Mesodermal cell (in vitro differentiated cells): ENCODE data around the gene PDCD2L.
"Not testable (repeated sequence)": the region's sequence is repeated elsewhere in the genome, so short reads cannot be mapped to it uniquely, and the experiment has no call there.

ENCODE experiments used
- H3K27ac ChIP-seq: 2 replicates; pipeline ENCODE4 v1.7.0; 2013; ENCODE audit warnings: mild to moderate bottlenecking, low read depth, low read length, moderate library complexity; ENCODE audit not compliant: severe bottlenecking
- H3K36me3 ChIP-seq: 2 replicates; pipeline ENCODE4 v1.7.1; 2013; ENCODE audit warnings: mild to moderate bottlenecking, low read length, moderate library complexity; ENCODE audit not compliant: control insufficient read depth, insufficient read depth
- H3K4me1 ChIP-seq: one replicate; pipeline ENCODE4 v1.7.1; 2013; ENCODE audit warnings: mild to moderate bottlenecking, low read length; ENCODE audit not compliant: insufficient read depth, control insufficient read depth, poor library complexity, severe bottlenecking
- H3K4me3 ChIP-seq: 2 replicates; pipeline ENCODE4 v1.7.0; 2013; ENCODE audit warnings: low read length, control low read depth, mild to moderate bottlenecking; ENCODE audit not compliant: insufficient read depth, poor library complexity, severe bottlenecking; ENCODE audit errors: extremely low read depth
- H3K9me3 ChIP-seq: 2 replicates; pipeline ENCODE4 v1.7.1; 2013; ENCODE audit warnings: mild to moderate bottlenecking, low read length, moderate library complexity; ENCODE audit not compliant: control insufficient read depth
- WGBS, 2 experiments: methylation state at CpG; one replicate each; pipeline ENCODE4 v1.1.5; 2013; ENCODE audit warnings: missing lambda C conversion rate in 2 of 2; ENCODE audit not compliant: insufficient coverage in 2 of 2; 5-methylcytosine and 5-hydroxymethylcytosine counted together

PDCD2L gene

GRCh38 chr19:34375598-34375997 is 28.6 kb upstream of the PDCD2L start:
- WGBS, 2 experiments, result 87 to 92% methylated on average over 7 to 8 of the region's 8 CpGs
- Histone ChIP-seq H3K4me1 (no peaks in the 10 kb centered on the region), H3K9me3 (no peaks in the 10 kb centered on the region), H3K4me3 (no peak overlapping the region), H3K27ac (no peak overlapping the region), H3K36me3 (peaks cover 71% of the 10 kb centered on the region)

GRCh38 chr19:34380639-34381241 is 23.5 kb upstream of the PDCD2L start:
- peaks cover 90% of the 10 kb centered on the region for H3K36me3 ChIP-seq
- no peak overlapping the region for H3K27ac ChIP-seq
- H3K4me3 ChIP-seq, result no peak overlapping the region
- 94 to 100% methylated on average over 3 to 4 of the region's 5 CpGs for WGBS, 2 experiments
- no peaks in the 10 kb centered on the region for H3K9me3 ChIP-seq
- no peaks in the 10 kb centered on the region for H3K4me1 ChIP-seq

GRCh38 chr19:34381399-34382251 is 22.6 kb upstream of the PDCD2L start:
- Histone ChIP-seq H3K9me3 (no peaks in the 10 kb centered on the region), H3K36me3 (peaks cover 90% of the 10 kb centered on the region), H3K4me1 (no peaks in the 10 kb centered on the region), H3K4me3 (no peak overlapping the region), H3K27ac (no peak overlapping the region)
- 95 to 98% methylated on average over 9 to 13 of the region's 14 CpGs for WGBS, 2 experiments

DNA sequence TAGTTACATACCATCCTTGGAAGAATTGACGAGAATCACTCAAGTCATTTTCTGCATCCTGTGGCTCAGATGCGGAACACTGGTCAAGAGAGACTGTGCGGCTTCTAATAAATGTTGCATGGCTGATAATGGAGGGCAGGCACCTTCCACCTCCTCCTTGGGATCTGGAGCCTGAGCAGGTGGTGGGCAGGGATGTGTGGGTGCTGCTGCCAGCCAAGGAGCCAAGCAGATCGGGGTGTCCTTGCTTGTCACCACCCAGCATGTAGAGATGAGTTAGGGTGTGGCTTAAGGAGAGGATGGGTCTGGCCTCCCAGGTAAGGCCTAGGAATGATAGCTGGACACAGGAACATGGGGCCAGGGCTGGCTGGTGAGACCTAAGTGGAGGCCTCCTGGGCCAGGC is 21.7 kb upstream of the PDCD2L start:
- H3K9me3 ChIP-seq, result no peaks in the 10 kb centered on the region
- no peak overlapping the region for H3K27ac ChIP-seq
- H3K36me3 ChIP-seq, result peaks cover 92% of the 10 kb centered on the region
- H3K4me3 ChIP-seq, result no peak overlapping the region
- WGBS, 2 experiments, result 90 to 100% methylated on average over 3 of the region's 4 CpGs
- no peaks in the 10 kb centered on the region for H3K4me1 ChIP-seq

GRCh38 chr19:34383599-34383998 is 20.6 kb upstream of the PDCD2L start:
- Histone ChIP-seq H3K36me3 (peaks cover 92% of the 10 kb centered on the region), H3K4me3 (no peak overlapping the region), H3K4me1 (no peaks in the 10 kb centered on the region), H3K9me3 (no peaks in the 10 kb centered on the region), H3K27ac (no peak overlapping the region)
- WGBS, 2 experiments, result 95 to 96% methylated on average over 5 of the region's 5 CpGs

DNA sequence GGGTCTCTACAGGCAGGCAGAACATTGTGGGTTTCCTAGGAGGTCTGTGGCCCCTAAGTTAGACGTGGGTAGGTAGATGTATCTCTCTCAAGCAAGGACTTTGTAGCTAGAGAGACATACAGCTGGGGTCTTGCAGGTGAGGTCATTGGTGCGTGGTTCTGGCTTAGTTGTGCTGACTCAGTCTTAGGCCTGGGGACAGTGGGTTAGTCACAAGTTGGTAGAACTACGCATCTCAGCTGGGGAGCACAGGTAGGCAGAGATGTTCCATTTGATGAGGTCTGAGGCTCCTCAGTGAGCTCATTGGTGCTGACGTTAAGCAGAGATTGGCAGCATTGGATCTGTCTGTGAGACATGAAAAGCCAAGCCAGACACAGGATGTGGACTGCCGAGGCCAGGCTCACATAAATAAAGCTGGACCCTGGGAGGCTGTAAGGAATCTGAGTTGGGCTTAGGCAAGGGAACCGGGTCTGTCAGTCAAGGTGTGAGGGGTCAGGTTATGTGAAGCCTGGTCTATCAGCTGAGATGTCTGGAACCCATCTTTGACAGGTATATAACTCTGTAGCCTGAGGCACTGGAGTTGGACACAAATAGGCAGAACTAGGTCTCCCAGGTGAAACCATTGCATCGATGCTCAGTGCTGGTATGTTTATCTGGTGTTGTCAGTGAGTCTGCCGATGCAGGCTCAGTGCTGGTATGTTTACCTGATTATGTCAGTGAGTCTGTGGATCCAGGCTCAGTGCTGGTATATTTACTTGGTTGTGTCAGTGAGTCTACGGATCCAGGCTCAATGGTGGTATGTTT is 17.4 kb upstream of the PDCD2L start:
- H3K27ac ChIP-seq, result no peak overlapping the region
- H3K4me3 ChIP-seq, result no peak overlapping the region
- peaks cover 90% of the 10 kb centered on the region for H3K36me3 ChIP-seq
- no peaks in the 10 kb centered on the region for H3K4me1 ChIP-seq
- no peaks in the 10 kb centered on the region for H3K9me3 ChIP-seq
- 94 to 97% methylated on average over 8 to 9 of the region's 9 CpGs for WGBS, 2 experiments

DNA sequence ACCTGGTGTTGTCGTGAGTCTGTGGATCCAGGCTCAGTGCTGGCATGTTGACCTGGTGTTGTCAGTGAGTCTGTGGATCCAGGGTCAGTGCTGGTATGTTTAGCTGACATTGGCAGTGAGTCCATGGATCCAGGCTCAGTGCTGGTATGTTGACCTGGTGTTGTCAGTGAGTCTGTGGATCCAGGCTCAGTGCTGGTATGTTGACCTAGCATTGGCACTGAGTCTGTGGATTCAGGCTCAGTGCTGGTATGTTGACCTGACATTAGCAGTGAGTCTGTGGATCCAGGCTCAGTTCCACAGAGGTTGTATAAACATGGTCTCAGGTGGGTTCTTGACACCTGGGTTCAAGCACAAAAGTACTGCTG is 16.8 kb upstream of the PDCD2L start:
- no peaks in the 10 kb centered on the region for H3K9me3 ChIP-seq
- WGBS, 2 experiments, result 78 to 100% methylated on average over 1 of the region's 1 CpG
- peaks cover 91% of the 10 kb centered on the region for H3K36me3 ChIP-seq
- H3K4me1 ChIP-seq, result no peaks in the 10 kb centered on the region
- no peak overlapping the region for H3K4me3 ChIP-seq
- H3K27ac ChIP-seq, result no peak overlapping the region

GRCh38 chr19:34388745-34389144 is 15.5 kb upstream of the PDCD2L start:
- H3K4me3 ChIP-seq, H3K4me1 ChIP-seq, H3K9me3 ChIP-seq, H3K27ac ChIP-seq: not testable (repeated sequence)
- H3K36me3 ChIP-seq, result peaks cover 90% of the 10 kb centered on the region
- 86 to 100% methylated on average over 1 of the region's 2 CpGs for WGBS, 2 experiments

DNA sequence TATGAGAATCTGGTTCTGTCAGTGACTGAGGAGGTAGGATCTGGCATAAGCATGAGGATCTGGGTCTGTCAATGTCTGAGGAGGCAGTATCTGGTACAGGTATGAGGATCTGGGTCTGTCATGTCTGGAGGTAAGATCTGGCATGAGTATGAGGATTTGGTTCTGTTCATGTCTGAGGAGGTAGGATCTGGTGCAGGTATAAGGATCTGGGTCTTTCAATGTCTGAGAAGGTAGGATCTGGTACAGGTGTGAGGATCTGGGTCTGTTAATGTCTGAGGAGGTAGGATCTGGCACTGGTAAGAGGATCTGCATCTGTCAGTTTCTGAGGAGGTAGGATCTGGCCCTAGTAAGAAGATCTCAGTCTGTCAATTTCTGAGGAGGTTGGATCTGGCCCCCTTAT is 12.4 kb upstream of the PDCD2L start:
- H3K4me3 ChIP-seq, result no peak overlapping the region
- no peaks in the 10 kb centered on the region for H3K4me1 ChIP-seq
- H3K36me3 ChIP-seq, result peaks cover 91% of the 10 kb centered on the region
- no peak overlapping the region for H3K27ac ChIP-seq
- H3K9me3 ChIP-seq, result no peaks in the 10 kb centered on the region

GRCh38 chr19:34393031-34393430 is 11.2 kb upstream of the PDCD2L start:
- WGBS, 2 experiments, result 95 to 98% methylated on average over 4 of the region's 11 CpGs
- Histone ChIP-seq H3K36me3 (peaks cover 83% of the 10 kb centered on the region), H3K4me1 (no peaks in the 10 kb centered on the region), H3K27ac (no peak overlapping the region), H3K9me3 (no peaks in the 10 kb centered on the region), H3K4me3 (no peak overlapping the region)
